GM18870 (cell line): ENCODE results near the gene CEP85.

ENCODE experiments used
- ATAC-seq: cut with Tn5 transposase; IDR thresholded peaks from one replicate; pipeline ENCODE4 v1.9.1; 2021; ENCODE audit warnings: moderate library complexity; ENCODE audit not compliant: unreplicated experiment

The CEP85 gene, protein sequence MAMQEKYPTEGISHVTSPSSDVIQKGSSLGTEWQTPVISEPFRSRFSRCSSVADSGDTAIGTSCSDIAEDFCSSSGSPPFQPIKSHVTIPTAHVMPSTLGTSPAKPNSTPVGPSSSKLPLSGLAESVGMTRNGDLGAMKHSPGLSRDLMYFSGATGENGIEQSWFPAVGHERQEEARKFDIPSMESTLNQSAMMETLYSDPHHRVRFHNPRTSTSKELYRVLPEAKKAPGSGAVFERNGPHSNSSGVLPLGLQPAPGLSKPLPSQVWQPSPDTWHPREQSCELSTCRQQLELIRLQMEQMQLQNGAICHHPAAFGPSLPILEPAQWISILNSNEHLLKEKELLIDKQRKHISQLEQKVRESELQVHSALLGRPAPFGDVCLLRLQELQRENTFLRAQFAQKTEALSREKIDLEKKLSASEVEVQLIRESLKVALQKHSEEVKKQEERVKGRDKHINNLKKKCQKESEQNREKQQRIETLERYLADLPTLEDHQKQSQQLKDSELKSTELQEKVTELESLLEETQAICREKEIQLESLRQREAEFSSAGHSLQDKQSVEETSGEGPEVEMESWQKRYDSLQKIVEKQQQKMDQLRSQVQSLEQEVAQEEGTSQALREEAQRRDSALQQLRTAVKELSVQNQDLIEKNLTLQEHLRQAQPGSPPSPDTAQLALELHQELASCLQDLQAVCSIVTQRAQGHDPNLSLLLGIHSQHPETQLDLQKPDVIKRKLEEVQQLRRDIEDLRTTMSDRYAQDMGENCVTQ

DNA sequence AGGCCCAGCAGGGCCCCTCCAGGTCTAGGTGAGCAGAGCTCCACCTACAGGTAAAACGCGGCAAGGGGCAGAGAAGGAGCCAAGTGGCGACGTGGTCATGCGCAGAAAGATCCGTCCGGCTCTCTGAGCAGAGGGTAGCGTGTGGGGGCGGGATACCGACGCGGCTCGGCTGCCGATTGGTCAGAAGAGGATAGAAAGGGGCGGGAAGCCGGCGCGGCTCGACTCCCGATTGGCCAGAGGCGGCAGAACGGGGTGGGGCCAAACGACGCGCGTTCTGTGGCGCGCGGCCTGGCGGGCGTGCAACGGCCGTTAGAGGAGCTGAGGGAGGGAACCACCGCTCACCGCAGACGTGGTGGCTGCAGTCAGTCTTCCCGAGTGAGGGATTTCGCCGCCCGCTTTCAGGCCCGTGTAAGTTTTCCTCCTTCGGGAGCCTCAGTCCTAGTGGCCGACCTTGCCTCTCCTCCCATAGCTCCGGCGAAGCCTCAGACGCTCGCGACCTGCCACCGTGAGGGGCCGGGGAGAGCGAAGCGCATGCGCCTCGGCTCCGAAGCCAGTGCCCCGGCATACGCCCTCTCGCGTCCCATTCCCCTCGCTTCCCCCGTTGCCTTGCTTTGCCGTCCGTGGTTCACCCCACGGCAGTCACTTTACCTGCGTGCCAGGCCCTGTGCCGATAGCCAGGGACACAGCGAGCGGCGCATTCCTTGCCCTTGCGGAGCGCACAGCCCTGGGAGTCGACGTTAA lies at the start of gene CEP85:
CEP85 (plus strand) TSS at position 298 of the 741 bp plus-strand sequence. CDS start 5,584 bp downstream, outside the sequence.
- ATAC-seq = peak; percentile 76

- ATAC-seq = no peak
Observed at GRCh38 chr1:26184883-26185282, 49.1 kb upstream of the CEP85 start.

- ATAC-seq = no peak
Observed at GRCh38 chr1:26187882-26188281, 46.1 kb upstream of the CEP85 start.

DNA sequence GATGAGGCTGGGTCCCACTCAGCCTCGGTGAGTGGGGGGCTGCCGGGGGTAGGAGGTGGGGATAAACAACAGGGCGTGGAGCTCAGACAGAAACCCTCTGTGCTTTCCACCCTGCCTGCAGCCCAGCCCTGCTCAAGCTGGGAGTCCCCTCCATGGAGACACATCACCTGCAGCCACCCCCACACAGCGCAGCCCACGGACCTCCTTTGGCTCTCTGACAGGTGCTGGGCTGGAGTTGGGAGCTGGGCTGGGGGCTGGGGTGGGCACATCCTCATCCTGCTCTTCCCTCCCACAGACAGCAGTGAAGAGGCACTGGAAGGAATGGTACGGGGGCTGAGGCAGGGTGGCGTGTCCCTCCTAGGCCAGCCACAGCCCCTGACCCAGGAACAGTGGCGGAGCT lies 45.5 kb upstream of the CEP85 start:
- no peak for ATAC-seq

DNA sequence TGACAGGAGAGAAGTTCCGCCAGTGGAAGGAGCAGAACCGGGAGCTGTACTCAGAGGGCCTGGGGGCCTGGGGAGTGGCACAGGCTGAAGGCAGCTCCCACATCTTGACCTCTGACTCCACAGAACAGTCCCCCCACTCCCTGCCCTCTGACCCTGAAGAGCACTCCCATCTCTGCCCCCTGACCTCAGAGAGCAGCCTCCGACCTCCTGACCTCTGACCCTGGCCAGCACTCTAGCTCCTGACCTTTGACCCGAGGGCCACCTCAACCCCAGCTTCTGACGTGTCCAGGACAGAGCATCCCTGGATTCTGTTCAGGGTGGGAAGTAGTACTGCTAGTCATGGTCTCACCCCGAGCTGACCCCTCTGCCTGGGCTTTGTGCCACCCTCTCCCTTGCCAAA lies 44.7 kb upstream of the CEP85 start:
- no peak for ATAC-seq

DNA sequence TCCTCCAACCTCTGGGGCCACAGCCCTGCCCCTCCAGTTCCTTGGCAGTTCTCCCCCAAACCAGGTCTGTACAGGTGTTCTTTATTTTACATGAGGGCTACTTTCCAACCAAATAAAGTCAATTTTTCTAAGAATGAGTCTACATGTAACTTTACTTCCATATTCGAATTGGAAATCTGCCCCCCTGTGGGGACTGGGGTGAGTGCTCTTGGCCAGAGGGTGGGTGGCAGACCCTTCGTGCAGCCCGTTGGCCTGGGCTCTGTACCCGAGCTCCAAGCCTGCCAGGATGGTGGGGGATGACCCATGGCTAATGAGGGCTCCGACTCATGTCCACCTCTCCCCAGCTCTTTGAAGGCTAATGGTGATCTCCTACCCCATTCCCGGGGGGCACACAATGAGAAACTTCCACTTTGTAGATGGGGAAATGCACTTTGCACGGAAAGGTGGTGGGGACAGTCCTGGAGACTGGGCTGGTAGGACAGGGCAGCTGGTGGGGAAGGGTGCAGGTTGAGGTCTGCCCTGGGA lies 44.2 kb upstream of the CEP85 start:
- ATAC-seq = no peak

- ATAC-seq = no peak
Observed at GRCh38 chr1:26190373-26190987, 43.5 kb upstream of the CEP85 start, which contains the start of gene CATSPER4. CATSPER4 (plus strand) TSS chr1:26190602; CDS start chr1:26190628, 26 bp downstream.

DNA sequence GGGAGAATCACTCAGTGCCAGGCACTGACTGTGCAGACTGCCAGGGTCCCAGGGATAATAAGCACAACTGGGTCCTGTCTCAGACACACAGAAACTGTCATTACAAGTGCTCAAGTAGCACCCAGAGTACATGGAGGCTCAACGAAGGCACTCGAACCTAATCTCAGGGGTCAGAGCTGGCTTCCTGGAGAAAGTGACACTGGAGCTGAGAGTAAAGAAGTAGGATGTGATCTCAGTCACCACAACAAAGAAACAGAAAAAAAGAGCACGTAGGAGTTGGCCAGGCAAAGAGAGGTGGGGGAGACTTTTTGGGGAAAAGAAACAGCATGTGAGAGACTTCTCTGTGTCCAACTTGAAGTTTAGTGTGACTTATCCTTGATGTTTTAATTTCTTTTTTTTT lies 42.3 kb upstream of the CEP85 start:
- no peak for ATAC-seq

DNA sequence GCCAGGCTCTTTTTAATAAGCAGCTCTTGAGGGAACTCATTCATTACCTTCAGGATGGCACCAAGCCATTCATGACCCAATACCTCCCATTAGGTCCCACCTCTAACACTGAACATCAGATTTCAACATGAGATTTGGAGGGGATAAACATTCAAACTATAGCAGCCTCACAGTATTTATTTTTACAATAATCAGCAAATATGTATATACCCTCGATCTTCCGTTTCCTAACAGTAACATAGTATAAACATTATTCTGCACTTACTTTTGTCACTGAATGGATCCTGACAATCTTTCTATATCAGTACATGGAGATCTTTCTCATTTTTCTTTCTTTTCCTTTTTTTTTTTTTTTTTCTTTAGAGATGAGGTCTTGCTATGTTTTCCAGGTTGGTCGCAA lies 38.2 kb upstream of the CEP85 start:
- no peak for ATAC-seq

DNA sequence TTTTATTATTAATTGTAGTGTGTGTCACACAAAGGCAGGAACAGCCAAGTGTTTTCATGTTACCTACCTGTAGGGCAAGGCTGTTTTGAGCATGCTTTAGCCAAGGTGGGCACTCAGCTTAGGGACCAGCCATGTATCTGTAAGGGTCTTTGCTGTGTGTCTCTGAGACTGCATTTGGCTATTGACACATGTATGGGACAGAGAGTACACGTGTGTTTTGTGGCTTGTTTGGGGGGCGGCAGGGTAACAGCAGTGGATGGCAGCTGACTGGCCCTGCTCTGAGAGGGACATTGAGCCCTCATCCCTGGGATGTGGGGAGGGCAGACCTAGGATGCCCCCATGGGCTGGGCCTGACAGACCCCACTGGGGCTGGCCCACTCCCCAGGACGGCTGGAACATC lies 36.7 kb upstream of the CEP85 start:
- ATAC-seq = no peak

- no peak for ATAC-seq
Observed at GRCh38 chr1:26197813-26198212, 36.2 kb upstream of the CEP85 start.

DNA sequence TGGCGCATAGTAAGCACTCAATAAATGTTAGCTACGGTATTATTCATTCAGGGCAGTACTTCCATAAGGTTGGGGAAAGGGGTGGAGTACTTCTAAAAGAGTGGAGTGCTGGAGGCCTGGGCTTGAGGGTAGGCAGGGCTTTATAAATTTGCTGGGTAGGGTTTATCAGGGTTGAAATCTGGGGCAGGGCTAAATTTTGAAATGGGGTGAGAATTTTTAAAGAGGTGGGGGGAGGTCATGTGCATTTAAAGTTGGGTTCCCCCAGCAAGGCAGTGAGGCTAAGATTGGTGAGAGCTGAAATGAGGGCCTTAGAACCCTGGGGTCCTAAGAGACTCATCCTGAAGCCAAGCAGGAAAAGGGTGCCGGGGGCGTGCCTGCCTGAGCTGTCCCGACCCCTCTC lies 33.6 kb upstream of the CEP85 start:
- no peak for ATAC-seq

GRCh38 chr1:26203642-26204318 lies 30.2 kb upstream of the CEP85 start:
- ATAC-seq = no peak

GRCh38 chr1:26210147-26210870 lies 23.7 kb upstream of the CEP85 start:
- ATAC-seq = no peak

GRCh38 chr1:26212726-26213125 lies 21.3 kb upstream of the CEP85 start:
- ATAC-seq = no peak

DNA sequence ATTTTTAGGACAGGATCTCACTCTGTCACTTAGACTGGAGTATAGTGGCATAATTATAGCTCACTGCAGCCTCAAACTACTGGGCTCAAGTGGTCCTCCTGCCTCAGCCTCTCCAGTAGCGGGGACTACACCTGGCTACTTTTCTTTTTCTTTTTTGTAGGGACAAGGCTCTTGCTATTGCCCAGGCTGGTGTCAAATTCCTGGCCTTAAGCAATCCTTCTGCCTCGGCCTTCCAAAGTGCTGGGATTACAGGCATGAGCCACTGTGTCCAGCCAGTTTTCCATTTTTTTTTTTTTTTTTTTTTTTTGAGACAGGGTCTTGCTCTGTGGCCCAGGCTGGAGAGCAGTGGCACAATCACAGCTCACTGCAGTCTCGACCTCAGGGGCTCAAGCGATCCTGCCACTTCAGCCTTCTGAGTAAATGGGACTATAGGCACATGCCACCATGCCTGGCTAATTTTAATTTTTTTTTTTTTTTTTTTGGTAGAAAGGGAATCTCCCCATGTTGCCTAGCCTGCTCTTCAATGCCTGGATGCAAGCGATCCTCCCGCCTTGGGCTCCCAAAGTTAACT lies 20.6 kb upstream of the CEP85 start:
- ATAC-seq = no peak

DNA sequence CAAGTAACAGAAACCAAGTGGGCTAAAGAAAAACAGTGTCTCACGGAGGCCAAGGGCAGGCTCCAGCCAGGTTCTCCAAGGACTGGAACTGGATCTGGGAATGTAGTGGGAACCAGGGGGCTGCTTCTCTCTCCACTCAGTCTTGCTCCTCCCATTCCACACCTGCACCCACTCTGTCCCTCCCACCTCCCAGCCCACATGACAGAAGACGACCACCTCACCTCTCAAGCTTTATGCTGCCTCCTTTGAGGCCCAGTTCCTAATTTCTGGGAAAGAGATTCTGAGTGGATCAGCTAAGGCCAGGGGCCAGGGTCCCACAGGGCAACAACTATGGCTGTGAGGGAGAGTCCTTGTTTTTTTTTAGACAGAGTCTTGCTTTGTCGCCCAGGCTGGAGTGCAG lies 18.8 kb upstream of the CEP85 start:
- ATAC-seq = no peak

DNA sequence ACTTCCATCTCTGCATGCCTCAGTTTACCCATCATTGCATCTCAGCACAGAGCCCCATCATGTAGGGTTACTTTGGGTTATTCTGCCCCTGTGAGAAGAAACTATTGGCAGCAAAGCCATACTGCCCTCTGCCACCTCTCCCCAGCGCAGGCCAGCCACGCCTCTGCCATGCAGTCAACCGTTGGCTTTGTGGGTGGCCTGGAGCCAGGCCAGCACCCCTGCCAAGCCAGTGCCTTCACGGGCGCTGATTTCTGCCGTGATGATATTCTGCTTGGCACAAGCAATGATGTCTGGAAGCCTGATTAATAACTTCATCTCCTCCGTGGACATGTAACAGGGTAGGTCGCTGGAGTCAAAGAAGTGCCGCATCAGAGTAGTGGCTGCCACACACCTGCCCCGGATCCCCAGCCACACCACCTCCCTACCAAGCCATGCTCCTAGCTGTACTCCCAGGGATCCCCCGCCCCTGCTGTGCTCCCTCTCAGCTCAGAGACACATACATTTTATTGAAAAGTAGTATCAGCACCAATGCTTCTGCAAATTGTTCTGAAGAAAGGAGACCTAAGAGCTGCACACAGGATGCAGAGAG lies 15.0 kb upstream of the CEP85 start:
- no peak for ATAC-seq
